ENCODE measurements around the gene DDI2.
"Not testable (repeated sequence)": the region's sequence is repeated elsewhere in the genome, so short reads cannot be mapped to it uniquely, and the experiment has no call there.

Gene DDI2

DNA sequence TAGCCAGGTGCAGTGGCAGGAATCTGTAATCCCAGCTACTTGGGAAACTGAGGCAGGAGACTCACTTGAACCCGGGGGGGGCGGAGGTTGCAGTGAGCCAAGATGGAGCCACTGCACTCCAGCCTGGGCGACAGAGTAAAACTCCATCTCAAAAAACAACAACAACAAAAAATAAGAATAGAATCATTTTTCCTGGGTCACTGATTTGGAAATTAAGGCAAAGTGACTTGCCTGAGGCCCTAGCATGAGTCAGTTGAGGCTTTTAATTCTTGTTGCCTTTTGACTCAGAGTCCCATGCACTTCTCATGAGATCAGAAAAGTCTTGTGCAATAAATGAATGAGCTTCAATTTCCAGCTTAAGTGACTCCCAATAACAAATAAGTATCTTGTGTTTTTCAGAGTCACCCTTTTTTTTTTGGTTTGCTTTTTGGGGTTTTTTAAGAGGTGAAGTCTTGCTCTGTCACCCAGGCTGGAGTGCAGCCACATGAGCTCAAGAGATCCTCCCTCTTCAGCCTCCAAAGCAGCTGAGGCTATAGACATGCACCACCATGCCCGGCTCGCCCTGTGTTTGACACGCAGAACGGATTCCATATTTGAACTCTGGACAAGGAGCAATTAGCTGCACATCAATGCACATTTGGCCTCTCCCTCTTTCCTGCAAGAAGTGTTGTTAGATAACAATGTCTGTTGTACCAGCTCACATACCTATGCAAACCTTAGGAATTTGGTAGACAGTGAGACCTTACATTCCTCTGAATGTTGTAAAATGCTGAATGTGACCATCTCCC is 63.5 kb downstream of the DDI2 start:
- no peak for DNase-seq

GRCh38 chr1:15681349-15682292 is 64.4 kb downstream of the DDI2 start:
- DNase-seq, result no peak

GRCh38 chr1:15682936-15683341 is 65.7 kb downstream of the DDI2 start:
- DNase-seq, result no peak

- DNase-seq, result no peak
These were observed 66.2 kb downstream of the DDI2 start for GRCh38 chr1:15683345-15684039.

GRCh38 chr1:15684042-15684461 is 66.8 kb downstream of the DDI2 start, which contains the start of gene PLEKHM2:
Gene PLEKHM2, plus strand, starts transcription at chr1:15684320. Its CDS starts 239 bp downstream, at chr1:15684559.
- DNase-seq, result peak; percentile 8 to 49

- peak; percentile 23 to 30 for DNase-seq
These were observed 67.4 kb downstream of the DDI2 start for GRCh38 chr1:15684468-15685291.

- DNase-seq, result no peak
These were observed 68.6 kb downstream of the DDI2 start for GRCh38 chr1:15685820-15686219.

- DNase-seq, result no peak
These were observed 70.2 kb downstream of the DDI2 start for GRCh38 chr1:15687446-15687845.

- no peak for DNase-seq
These were observed 73.1 kb downstream of the DDI2 start for GRCh38 chr1:15690317-15690716.

DNA sequence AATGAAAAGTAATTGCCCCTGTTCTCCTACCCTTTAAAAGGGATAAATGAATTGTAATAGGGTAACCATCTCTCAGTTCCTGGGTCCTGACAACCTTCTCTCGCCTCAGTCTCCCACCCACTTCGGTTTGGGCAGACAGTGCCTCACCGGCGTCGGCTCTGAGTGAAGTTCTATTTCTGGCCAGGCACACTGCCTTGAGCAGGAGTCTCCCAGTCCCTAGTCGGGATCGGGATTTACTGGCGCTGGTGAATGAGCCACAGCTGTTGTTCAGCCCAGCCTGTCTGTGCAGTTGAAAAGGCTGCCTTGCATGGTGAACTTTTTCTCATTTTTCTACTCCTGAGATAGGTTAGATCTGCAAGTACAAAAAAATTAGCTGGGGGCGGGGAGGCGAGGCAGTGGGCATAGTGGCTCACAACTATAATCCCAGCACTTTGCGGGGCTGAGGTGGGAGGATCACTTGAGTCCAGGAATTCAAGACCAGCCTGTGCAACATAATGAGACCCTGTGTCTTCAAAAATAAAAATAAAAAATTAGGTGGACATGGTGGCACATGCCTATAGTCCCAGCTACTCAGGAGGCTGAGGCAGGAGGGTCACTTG is 74.3 kb downstream of the DDI2 start:
- DNase-seq, result no peak

DNA sequence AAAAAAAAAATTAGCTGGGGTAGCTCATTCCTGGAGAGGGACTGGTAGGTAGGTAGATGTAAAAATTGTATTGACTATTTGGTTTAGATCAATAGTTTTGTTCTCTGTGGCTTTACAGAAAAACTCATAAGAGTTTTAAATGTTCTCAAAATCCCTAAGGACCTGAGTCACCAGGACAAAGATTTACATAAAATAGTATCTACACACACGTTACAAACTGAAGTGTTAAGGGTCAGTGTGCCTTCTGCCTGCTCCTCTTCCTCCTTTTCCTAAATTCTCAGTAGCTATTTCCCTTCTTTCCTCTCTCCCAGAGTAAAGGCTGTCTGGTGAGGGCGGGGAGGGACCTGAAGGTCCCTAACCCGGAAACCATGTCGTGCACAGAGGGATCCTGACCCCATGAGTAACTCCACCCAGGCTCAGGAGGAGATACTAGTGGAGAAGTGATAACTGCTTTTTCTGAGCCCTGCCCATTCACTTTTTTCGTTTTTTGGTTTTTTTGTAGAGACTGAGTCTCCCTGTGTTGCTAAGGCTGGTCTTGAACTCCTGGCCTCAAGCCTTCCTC is 74.9 kb downstream of the DDI2 start:
- DNase-seq, result no peak

- no peak for DNase-seq
These were observed 76.1 kb downstream of the DDI2 start for GRCh38 chr1:15693371-15693770.

DNA sequence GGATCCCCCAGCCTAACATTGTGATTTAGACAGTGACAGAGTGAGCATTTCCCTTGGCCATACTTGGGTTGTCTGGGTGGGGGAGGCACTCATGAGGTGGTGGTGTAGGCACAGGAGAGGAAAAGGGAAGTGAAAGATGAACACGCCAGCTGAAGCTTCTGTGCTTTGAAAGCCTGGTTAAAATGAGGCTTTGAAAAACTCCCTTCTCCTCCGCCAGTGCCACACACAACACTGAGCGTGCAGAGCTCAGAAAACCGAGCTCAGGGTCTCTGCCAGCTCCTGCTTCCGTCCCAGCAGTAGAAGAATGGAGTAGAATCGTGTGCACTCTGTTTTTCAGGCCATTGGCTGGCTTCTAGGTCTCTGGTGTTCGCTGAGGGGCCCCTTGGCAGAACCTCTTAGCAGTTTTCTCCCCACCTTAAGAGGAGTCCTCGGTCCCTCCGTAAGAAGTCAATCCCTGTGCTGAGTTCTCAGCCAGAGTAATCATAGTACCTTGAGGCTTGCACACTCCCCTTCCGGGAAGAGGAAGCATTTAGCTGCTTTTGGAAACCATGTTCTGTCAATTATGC is 79.8 kb downstream of the DDI2 start:
- no peak for DNase-seq

DNA sequence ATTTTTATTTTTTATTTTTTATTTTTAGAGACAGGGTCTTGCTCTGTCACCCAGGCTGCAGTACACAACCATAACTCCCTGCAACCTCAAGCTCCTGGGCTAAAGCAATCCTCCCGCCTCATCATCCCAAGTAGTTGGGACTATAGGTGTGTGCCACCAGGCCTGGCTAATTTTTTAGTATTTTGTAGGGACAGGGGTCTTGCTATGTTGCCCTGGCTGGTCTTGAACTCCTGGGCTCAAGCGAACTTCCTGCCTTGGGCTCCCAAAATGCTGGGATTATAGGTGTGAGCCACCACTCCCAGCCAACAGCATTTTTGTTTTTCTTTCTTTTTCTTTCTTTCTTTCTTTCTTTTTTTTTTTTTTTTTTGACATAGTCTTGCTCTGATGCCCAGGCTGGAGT is 80.9 kb downstream of the DDI2 start:
- DNase-seq, result no peak

GRCh38 chr1:15699321-15699720 is 82.1 kb downstream of the DDI2 start:
- not testable (repeated sequence) for DNase-seq

GRCh38 chr1:15700508-15700907 is 83.2 kb downstream of the DDI2 start:
- DNase-seq, result no peak

DNA sequence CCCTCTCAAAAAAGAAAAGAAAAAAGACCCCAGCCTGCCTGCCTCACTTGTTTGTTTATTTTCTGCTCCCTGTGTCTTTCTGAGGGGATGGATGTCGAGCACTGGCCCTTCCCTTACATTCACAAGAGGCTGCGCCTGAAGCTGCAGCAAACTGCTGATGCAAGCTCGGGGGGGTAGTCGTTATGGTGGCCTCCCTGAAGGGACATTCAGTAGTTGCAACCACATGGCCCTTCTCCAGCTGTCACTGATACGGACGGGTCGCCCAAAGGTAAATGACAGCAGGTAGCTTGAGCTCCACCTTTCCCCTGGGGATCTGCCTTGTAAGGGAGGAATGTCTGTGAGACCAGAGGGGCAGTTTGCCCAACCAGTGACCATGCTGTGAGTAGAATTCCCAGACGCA is 84.5 kb downstream of the DDI2 start:
- no peak for DNase-seq

- no peak for DNase-seq
These were observed 85.7 kb downstream of the DDI2 start for GRCh38 chr1:15702722-15703550.

DNA sequence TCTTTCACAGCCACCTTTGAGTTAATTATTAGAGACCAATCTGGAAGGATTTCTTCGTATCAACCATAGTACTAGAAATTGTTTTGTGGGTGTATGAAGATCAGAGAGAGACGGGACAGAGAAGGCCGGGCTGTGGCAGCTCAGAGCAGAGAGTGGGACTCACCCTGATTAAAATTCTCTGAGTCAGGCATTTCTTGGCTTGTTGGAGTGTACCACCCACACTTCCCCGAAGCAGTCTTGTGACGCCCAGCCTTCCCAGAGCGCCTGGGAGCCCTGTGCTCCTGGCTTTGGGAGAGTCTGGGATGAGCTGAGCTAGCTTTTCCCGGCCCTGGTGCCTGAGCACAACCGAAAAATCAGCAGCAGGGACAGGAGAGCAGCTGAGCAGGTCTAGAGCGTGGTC is 86.3 kb downstream of the DDI2 start:
- DNase-seq, result no peak

DNA sequence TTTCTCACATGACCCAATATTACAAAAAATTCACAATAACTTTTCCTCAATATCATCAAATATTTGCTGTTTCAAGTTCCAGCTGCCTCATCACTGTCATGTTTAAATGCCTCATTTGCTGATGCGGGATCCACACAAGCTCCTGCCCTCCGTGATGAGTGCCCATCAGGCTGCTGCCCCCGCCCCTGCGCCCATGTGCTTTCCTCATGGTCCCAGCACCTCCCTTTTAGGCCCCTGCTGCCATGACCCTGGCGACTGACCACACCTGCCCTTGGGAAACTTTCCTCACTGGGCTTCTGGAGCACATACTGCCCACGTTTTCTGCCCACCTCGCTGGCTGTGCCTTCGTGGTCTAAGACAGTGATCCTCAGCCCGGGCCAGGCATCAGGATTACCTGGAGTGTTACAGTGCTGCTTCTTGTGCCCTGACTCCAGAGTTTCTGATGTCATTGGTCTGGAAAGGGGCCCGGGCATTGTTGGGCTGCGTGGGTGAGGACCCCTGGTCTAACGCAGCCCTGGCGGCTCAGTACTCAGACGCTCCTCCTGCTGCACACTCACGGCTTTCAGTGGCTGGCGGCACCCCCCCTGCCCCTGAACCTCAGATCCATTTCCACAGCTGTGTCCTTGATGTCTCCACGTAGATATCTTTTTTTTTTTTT is 87.4 kb downstream of the DDI2 start:
- no peak for DNase-seq
